Liver (tissue), 9 donors: Measurements from ENCODE around the gene ARHGEF10L. TPM values are rescaled to one million over a fixed set of nuclear protein-coding genes. Genes with fewer than 3 reads are reported as not detected.

Experiments used
- DNase-seq: peaks from one replicate; pipeline ENCODE4 v3.0.0-alpha.2; 2017; ENCODE audit warnings: low spot score
- H3K27ac ChIP-seq, 2 donors: one replicate each; pipeline ENCODE4 v1.7.0; 2013; ENCODE audit warnings: inconsistent platforms in 2 of 2, low read length in 2 of 2, control low read depth in 1 of 2, low read depth in 1 of 2, mild to moderate bottlenecking in 1 of 2
- H3K27me3 ChIP-seq, 4 donors: one replicate each; pipeline versions ENCODE4 v1.6.1 to v1.7.0; 2013; ENCODE audit warnings: low read length in 3 of 4, inconsistent platforms in 1 of 4, mild to moderate bottlenecking in 1 of 4, moderate library complexity in 1 of 4; ENCODE audit not compliant: control insufficient read depth in 4 of 4, insufficient read depth in 4 of 4
- H3K36me3 ChIP-seq, 4 donors: one replicate each; pipeline versions ENCODE4 v1.6.1 to v1.7.0; 2013; ENCODE audit warnings: low read length in 3 of 4, mild to moderate bottlenecking in 3 of 4, low read depth in 1 of 4, moderate library complexity in 1 of 4; ENCODE audit not compliant: control insufficient read depth in 4 of 4, insufficient read depth in 3 of 4
- H3K4me1 ChIP-seq, 4 donors: one replicate each; pipeline versions ENCODE4 v1.6.1 to v1.7.0; 2013; ENCODE audit warnings: low read length in 3 of 4, mild to moderate bottlenecking in 3 of 4, moderate library complexity in 1 of 4; ENCODE audit not compliant: control insufficient read depth in 4 of 4, insufficient read depth in 4 of 4
- H3K4me3 ChIP-seq, 3 donors: one replicate each; pipeline versions ENCODE4 v1.6.1 to v1.7.0; 2013; ENCODE audit warnings: low read length in 3 of 3, control low read depth in 1 of 3, low read depth in 1 of 3, mild to moderate bottlenecking in 1 of 3
- H3K9ac ChIP-seq, 2 donors: one replicate each; pipeline ENCODE4 v1.7.0; 2013; ENCODE audit warnings: low read length in 2 of 2, mild to moderate bottlenecking in 2 of 2, moderate library complexity in 2 of 2, control low read depth in 1 of 2, low read depth in 1 of 2
- H3K9me3 ChIP-seq, 4 donors: one replicate each; pipeline versions ENCODE4 v1.6.1 to v1.7.0; 2013; ENCODE audit warnings: low read length in 3 of 4; ENCODE audit not compliant: control insufficient read depth in 4 of 4
- ATF3 ChIP-seq: IDR thresholded peaks from 2 replicates; pipeline ENCODE4 v1.6.1; 2016; ENCODE audit warnings: antibody characterized with exemption
- CTCF ChIP-seq: fragments of 150-350 bp; IDR thresholded peaks from 2 replicates; pipeline ENCODE4 v1.5.1; 2017; ENCODE audit warnings: improper control_type of control experiment, low read depth, low read length; ENCODE audit not compliant: missing input control
- EGR1 ChIP-seq, 2 donors: IDR thresholded peaks; 2 replicates each; pipeline ENCODE4 v1.6.1; 2016 to 2018; ENCODE audit warnings: antibody characterized with exemption in 2 of 2, low read depth in 2 of 2
- FOXA1 ChIP-seq: IDR thresholded peaks from 2 replicates; pipeline ENCODE4 v1.6.1; 2016; ENCODE audit warnings: antibody characterized with exemption
- FOXA2 ChIP-seq: IDR thresholded peaks from 2 replicates; pipeline ENCODE4 v1.6.1; 2016; ENCODE audit warnings: antibody characterized with exemption
- GABPA ChIP-seq, 2 donors: IDR thresholded peaks in 1 of 2; conservative IDR thresholded peaks in 1 of 2; 2 replicates each; pipeline ENCODE4 v1.6.1; 2016; ENCODE audit warnings: antibody characterized with exemption in 2 of 2, mild to moderate bottlenecking in 1 of 2, moderate library complexity in 1 of 2
- HNF4A ChIP-seq, 2 donors: conservative IDR thresholded peaks; 2 replicates each; pipeline ENCODE4 v1.6.1; 2016; ENCODE audit warnings: antibody characterized with exemption in 2 of 2, mild to moderate bottlenecking in 2 of 2
- HNF4G ChIP-seq: IDR thresholded peaks from 2 replicates; pipeline ENCODE4 v1.6.1; 2016; ENCODE audit warnings: antibody characterized with exemption
- JUND ChIP-seq, 2 donors: IDR thresholded peaks; 2 replicates each; pipeline ENCODE4 v1.6.1; 2016; ENCODE audit warnings: antibody characterized with exemption in 2 of 2
- MAX ChIP-seq: IDR thresholded peaks from 2 replicates; pipeline ENCODE4 v1.6.1; 2016; ENCODE audit warnings: antibody characterized with exemption
- NR2F2 ChIP-seq: IDR thresholded peaks from 2 replicates; pipeline ENCODE4 v1.6.1; 2016; ENCODE audit warnings: antibody characterized with exemption
- RAD21 ChIP-seq, 2 donors: IDR thresholded peaks; 2 replicates each; pipeline ENCODE4 v1.6.1; 2016; ENCODE audit warnings: antibody characterized with exemption in 2 of 2, mild to moderate bottlenecking in 2 of 2
- REST ChIP-seq: IDR thresholded peaks from 2 replicates; pipeline ENCODE4 v1.6.1; 2016; ENCODE audit warnings: antibody characterized with exemption, mild to moderate bottlenecking
- RXRA ChIP-seq, 2 donors: IDR thresholded peaks; 2 replicates each; pipeline ENCODE4 v1.6.1; 2017 to 2018; ENCODE audit warnings: antibody characterized with exemption in 2 of 2, mild to moderate bottlenecking in 1 of 2
- SP1 ChIP-seq: IDR thresholded peaks from 2 replicates; pipeline ENCODE4 v1.6.1; 2018; ENCODE audit warnings: antibody characterized with exemption, mild to moderate bottlenecking
- TAF1 ChIP-seq: conservative IDR thresholded peaks from 2 replicates; pipeline ENCODE4 v1.6.1; 2016; ENCODE audit warnings: antibody characterized with exemption, mild to moderate bottlenecking
- YY1 ChIP-seq: IDR thresholded peaks from 2 replicates; pipeline ENCODE4 v1.6.1; 2016; ENCODE audit warnings: antibody characterized with exemption, mild to moderate bottlenecking
- ZBTB33 ChIP-seq: IDR thresholded peaks from 2 replicates; pipeline ENCODE4 v1.6.1; 2016; ENCODE audit warnings: antibody characterized with exemption
- WGBS: extraction: QIAGEN DNeasy Blood & Tissue Kit; methylation state at CpG from one replicate; pipeline ENCODE4 v1.1.7; 2013; 5-methylcytosine and 5-hydroxymethylcytosine counted together
- polyA plus RNA-seq, 2 donors: library from polyadenylated mRNA; stranded (reverse) in 1 of 2; unstranded in 1 of 2; fragments of 200-250 nt in 1 of 2; fragments of >200 nt in 1 of 2; fragmentation: Nextera tagmentation in 1 of 2; extraction: Ambion mirVana in 1 of 2; gene quantifications; one replicate each; pipeline versions ENCODE4 v1.2.1 to v1.2.3, GENCODE V29; 2013 to 2015
- total RNA-seq, 2 donors: library from RNA; depleted of rRNA; stranded (reverse); fragments of >200 nt; gene quantifications; one replicate each; pipeline ENCODE4 v1.2.3, GENCODE V29; 2014
- donor health status: healthy.
- donor health status: healthy.
- donor health status: healthy.
- donor health status: healthy.
- donor health status: healthy.

The ARHGEF10L gene
- total and polyA plus RNA-seq, 4 donors = 26.3 to 169 (median 57.5) TPM

- DNase-seq = no peak
- Histone ChIP-seq H3K4me1 (no peaks in the 10 kb centered on the region), H3K4me3 (no peak overlapping the region), H3K27ac (no peak overlapping the region), H3K9me3 (no peaks in the 10 kb centered on the region), H3K27me3 (no peaks in the 10 kb centered on the region), H3K36me3 (no peaks in the 10 kb centered on the region), H3K9ac (no peak overlapping the region)
- WGBS = 40% methylated on average over 7 of the region's 7 CpGs
- TF ChIP-seq FOXA1 (no peak), NR2F2 (no peak), TAF1 (no peak), YY1 (no peak), HNF4A (conservative IDR thresholded peaks at IDR 0.05) (no peak), RAD21 (IDR thresholded peaks at IDR 0.05) (no peak), FOXA2 (no peak), HNF4G (no peak), SP1 (no peak), ZBTB33 (no peak), EGR1 (IDR thresholded peaks at IDR 0.05; ENCODE audit: low read depth in 2 of 2) (no peak), RXRA (IDR thresholded peaks at IDR 0.05) (no peak)
Observed at GRCh38 chr1:17735793-17736192, 196.3 kb downstream of the ARHGEF10L start.

- no peak overlapping the region for H3K4me3 ChIP-seq
- no peak for DNase-seq
- no peak overlapping the region for H3K9ac ChIP-seq
- H3K27ac ChIP-seq = no peak overlapping the region
- no peaks in the 10 kb centered on the region for H3K4me1 ChIP-seq
- no peaks in the 10 kb centered on the region for H3K36me3 ChIP-seq
- TF ChIP-seq FOXA1 (no peak), ZBTB33 (no peak), CTCF (no peak), MAX (no peak), EGR1 (IDR thresholded peaks at IDR 0.05; ENCODE audit: low read depth in 2 of 2) (no peak), FOXA2 (no peak), NR2F2 (no peak), RXRA (IDR thresholded peaks at IDR 0.05) (no peak), SP1 (no peak), JUND (IDR thresholded peaks at IDR 0.05) (no peak), GABPA (IDR thresholded peaks at IDR 0.05 in 1 of 2, conservative IDR thresholded peaks at IDR 0.05 in 1 of 2) (no peak), HNF4A (conservative IDR thresholded peaks at IDR 0.05) (no peak), RAD21 (IDR thresholded peaks at IDR 0.05) (no peak), HNF4G (no peak), REST (no peak), YY1 (no peak), TAF1 (no peak), ATF3 (no peak)
- no peaks in the 10 kb centered on the region for H3K9me3 ChIP-seq
- H3K27me3 ChIP-seq = no peaks in the 10 kb centered on the region
- 71% methylated on average over 6 of the region's 6 CpGs for WGBS
Observed at GRCh38 chr1:17736625-17737024, 197.1 kb downstream of the ARHGEF10L start.
